GM19468 (cell line): ENCODE results near the gene TPRG1.

Source experiments
- ATAC-seq: cut with Tn5 transposase; IDR thresholded peaks from one replicate; pipeline ENCODE4 v1.9.1; 2021; ENCODE audit warnings: mild to moderate bottlenecking, moderate library complexity, moderate number of reproducible peaks; ENCODE audit not compliant: unreplicated experiment; ENCODE audit errors: extremely low read depth

The TPRG1 gene

DNA sequence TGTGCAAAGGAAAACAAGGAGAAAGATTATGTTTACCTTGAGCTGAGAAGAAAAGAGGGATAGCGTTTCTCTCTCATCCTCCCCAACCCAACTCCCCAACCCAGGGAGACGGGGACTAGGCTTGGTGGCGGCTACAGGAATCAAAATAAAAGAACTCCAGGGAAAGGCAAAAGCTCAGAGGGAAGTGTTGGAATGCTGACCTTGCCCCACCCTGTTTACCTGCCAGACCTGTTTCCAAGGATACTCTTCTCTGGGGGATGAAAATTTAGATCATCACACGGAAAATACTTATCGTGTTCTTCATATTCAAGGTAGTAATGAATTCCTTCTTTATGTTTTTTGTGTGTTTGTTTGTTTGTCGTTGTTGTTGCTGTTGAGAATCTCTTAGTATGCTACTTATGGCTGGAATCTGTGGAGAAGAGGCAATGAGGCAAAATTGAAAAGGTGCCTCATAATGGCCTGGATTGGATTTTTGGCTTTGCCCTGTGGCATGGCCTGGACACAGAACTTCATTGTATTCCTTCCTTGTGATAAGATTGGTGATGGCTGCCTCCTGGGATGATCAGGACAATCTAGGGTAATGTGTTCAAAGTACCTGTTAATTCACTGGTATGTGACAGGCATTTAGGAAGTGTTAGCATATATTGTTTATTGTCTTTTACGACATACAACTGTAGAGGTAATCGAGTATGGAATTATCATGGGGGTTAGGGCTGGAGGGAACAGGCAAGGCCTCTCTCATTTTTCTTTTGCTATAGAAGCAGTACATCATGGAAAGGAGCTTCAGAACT lies 11.1 kb upstream of the TPRG1 start:
- ATAC-seq: no peak

DNA sequence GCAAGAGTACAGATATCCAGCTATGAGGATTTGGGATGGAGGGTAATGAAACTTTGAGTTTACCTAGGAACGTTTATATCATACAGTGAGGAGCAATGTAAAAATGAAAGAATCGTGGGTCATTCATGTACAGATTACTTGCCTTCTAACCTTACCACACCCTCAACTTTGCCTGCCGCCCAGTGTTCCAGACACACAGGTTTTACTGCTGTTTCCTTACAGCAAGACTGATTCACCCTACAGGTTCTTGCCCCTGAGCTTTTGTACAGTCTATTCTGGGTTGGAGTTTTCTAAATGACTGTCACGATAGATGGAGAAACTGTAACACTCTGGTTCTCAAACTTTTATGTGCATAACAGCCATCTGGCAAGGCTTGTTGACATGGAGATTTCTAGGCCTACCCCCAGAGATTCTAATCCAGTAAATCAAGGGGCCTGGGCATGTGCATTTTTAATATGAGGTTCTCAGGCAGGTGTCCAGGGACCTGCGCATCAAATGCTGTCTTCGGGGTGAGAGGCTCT lies 6.6 kb upstream of the TPRG1 start:
- no peak for ATAC-seq

DNA sequence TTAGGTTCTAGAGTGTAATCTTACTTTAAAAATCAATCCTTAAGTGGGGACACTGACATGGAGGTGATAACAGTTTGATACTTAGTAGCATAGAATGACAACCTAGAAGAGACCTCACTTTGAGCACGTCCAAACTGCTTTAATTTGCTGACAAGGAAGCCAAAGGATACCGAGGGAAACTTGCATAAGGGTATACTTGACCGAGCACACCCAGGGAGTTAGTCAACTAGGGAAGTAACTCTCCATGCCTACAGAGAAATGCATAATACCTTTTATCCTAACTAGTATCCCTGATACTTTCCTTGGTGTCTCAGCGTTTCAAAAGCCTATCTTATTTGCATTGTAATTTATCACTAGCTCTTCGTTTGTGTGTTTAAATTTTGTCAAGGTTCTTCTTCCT lies 5.5 kb upstream of the TPRG1 start:
- ATAC-seq: no peak

DNA sequence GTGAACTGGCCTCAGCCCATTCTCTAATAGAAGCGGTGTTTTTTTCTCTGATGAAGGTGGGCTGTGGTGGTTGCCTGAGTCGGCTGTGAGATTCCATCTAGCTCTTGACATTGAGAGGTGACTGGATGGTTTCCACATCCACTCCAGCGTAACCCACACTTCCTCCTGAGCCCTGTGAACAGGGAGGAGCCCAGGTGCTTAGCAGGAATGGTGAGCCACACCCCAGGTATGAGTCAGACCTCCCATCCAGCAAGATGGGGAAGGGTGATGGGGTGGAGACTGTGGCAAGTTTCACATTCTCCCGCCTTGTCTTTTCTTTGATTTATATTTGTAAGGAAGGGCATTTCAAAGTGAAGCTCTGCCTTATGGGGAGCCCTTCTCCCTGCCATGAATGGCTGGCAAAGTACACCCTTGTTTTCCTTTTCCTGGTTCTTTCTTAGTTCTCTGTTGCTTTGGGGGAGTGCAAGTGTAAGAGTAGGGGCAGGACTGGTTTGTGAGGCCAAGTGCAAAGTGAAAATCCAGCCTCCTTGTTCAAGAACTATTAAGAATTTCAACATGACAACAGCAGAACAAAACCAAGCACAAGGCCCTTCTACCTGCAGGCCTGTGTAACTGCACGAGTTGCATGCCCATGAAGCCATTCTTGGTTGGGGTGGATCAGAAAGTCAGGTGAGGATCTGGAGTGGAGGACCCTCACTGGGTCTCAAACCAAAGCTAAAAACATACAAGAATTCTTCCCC lies 4.6 kb upstream of the TPRG1 start:
- ATAC-seq: no peak

GRCh38 chr3:189168711-189169110 lies 3.1 kb upstream of the TPRG1 start:
- ATAC-seq: no peak

- no peak for ATAC-seq
Measured at GRCh38 chr3:189169728-189170127, 2.0 kb upstream of the TPRG1 start.

GRCh38 chr3:189170559-189170958 lies 1.2 kb upstream of the TPRG1 start:
- no peak for ATAC-seq

DNA sequence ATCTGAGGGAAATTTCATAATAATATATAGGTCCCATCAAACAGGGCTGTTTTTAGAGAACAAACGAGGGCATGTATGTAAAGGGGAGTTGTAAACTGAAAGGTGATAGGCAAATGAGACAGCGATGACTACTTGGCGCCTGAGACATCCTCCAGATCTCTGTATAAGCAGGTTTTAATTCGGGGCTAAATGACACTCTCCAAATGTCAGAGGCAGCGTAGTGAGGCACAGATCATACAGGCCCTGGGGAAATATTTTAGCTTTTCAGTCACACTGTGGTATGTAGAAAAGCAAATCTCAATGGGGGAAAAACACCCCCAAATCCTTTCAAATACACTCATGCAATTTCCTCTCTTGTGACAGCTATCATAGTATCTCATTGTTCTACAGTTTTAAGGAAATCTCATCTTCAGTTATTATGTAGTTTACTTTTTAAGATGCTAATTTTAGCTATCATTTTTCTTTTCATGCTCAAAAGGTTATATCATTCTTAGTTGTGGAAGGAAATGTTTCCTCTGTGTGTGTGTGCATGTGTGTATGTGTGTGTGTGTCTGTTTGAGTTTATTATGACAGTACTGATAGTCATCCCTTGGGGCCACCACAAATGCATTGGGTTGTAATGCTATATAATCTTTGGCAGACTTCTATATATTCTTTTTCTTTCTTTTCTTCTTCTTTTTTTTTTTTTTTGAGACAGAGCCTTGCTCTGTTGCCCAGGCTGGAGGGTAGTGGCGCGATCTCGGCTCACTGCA lies 1.1 kb downstream of the TPRG1 start:
- no peak for ATAC-seq

GRCh38 chr3:189184566-189184965 lies 12.8 kb downstream of the TPRG1 start:
- ATAC-seq: no peak

- ATAC-seq: no peak
Measured at GRCh38 chr3:189186101-189186500, 14.3 kb downstream of the TPRG1 start.

DNA sequence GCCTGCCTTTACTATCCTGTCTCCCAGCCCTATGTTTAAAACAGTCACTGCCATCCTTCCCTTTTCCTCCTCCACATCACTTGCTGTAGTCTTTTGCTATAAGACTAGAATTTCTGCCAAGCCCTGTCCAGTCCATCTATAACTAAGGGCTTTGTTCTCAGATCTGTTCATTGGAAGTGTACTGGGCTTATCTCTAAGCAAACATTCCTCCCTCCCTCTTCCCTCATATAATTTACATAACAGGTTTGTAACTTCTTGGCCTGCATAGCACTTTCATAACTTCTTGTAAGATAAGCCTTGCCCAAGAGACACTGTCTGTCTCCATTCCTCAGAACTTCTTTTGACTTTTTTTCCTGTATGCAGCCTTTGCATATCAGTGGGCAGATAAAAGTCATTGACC lies 16.7 kb downstream of the TPRG1 start:
- no peak for ATAC-seq

DNA sequence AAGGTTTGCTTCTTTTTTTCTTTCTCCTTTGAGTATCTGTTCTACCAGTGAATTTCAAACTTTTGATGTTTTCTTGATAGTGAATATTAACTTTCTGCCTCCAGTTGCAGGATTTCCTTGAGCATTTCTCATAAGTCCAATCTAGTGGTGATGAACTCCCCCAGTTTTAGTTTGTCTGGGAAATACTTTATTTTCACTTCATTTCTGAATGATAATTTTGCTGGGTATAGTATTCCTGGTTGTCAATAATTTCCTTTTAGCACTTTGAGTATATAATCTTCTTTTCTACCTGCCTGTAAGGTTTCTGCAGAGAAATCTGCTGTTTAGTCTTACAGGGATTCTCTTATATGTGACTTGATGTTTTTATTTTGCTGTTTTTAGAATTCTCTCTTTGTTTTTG lies 21.0 kb downstream of the TPRG1 start:
- no peak for ATAC-seq

DNA sequence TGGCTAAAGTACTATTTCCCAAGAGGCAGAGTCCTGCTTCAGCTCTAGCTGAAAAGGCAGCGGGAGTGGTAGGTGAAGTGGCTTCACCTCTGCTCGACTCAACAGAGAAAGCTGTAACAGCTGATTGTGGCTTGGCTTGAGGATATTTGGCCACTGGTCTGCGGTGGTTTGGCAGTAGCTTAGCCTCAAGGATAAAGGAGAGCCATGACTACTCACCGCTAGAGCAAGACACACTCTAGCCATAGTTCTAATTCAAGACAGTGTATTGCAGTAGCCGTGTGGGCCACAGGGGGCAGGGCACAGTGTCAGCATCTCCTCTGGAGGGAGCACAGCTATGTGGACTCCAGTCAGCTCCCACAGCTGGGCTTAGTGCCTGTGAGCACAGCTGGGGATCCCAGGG lies 23.5 kb downstream of the TPRG1 start:
- no peak for ATAC-seq

DNA sequence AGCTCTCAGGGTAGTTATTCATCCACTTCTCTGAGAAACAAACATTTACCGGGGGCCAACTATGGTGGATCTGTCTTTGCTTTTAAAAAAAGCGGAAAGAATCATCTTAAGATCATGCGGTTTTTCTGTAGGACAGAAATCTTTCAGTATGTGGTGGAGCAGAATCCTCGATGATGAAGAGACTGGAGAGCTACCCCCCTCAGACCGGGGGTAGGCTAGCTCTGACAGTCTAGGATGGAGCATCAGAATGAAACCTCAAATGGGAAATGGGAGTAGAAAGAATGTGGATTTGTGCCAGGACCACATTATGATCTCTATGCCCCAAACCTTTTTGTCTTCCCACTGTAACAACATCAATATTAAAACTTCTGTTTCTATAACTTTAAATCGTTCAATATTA lies 30.3 kb downstream of the TPRG1 start:
- ATAC-seq: no peak

DNA sequence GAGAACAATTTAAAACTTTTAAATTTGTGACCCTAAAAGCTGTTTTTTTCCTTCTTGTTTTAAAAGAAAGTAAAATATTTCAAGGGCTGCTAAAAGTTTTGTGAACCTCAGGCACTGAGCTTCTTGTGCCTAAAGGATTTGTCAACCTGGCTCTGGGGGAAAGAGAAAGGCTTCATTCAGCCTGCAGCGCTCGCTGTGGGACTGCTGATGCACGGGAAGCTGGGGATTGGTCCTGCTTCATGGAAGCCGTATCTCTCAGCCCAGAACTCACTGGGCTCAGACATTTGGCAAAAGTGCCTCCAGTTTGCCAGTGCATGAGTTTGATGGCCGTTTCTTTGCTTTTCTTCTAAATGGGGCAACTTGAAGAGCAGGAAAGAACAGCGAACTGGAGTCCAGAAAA lies 30.8 kb downstream of the TPRG1 start:
- no peak for ATAC-seq

GRCh38 chr3:189204167-189204866 lies 32.5 kb downstream of the TPRG1 start:
- ATAC-seq: no peak

GRCh38 chr3:189204937-189205336 lies 33.2 kb downstream of the TPRG1 start:
- no peak for ATAC-seq

DNA sequence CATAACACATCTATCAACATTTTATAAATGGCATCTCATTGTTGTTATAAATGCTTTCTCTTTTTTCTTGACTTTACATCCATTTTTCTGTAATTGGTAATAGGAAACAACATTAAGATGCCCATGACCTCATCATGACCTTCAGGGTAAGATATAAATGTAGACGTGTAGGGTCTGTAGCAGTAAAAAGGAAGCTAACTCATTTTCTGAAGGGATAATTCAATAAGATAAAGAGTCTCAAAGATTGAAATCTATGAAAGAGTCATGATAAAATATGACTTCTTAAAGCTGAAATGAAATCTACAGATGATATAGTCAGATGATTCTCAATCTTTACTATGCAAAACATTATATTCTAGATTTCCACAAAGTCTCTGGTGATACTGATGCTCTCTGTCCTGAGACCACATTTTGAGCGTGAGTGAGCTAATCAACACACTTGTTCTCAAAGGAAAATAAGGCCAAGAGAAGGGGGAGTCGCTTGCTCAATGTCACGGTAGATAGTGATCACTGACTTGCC lies 38.5 kb downstream of the TPRG1 start:
- no peak for ATAC-seq

- no peak for ATAC-seq
Measured at GRCh38 chr3:189212681-189213080, 40.9 kb downstream of the TPRG1 start.

GRCh38 chr3:189214651-189215050 lies 42.9 kb downstream of the TPRG1 start:
- ATAC-seq: no peak
